HEK293 (cell line): Measurements from ENCODE around the gene RAC2.

Source experiments
- CTCF ChIA-PET: fragments of 350-600 bp; formaldehyde crosslinking; extraction: SDS; loops from one replicate; lab custom pipeline; 2021; ENCODE audit warnings: antibody characterized with exemption; lab: Yijun Ruan, JAX
- POLR2A ChIA-PET: fragments of 300-600 bp; formaldehyde crosslinking; extraction: SDS; loops from one replicate; lab custom pipeline; 2020; ENCODE audit warnings: antibody characterized with exemption, inconsistent platforms; lab: Yijun Ruan, JAX
- H3K27ac ChIP-seq: fragments of 200-500 bp; sonication (Bioruptor generic); 2 replicates; pipeline ENCODE4 v1.5.1; 2014; ENCODE audit warnings: low read depth, low read length, control low read depth, inconsistent platforms; ENCODE audit errors: extremely low read depth
- H3K36me3 ChIP-seq, 2 experiments: fragments of 200-500 bp in 1 of 2; sonication (Bioruptor generic) in 1 of 2; 1 replicate in 1 of 2; 2 replicates in 1 of 2; pipeline ENCODE4 v1.5.1; 2014 to 2017; ENCODE audit warnings: inconsistent platforms in 2 of 2, low read length in 2 of 2; ENCODE audit not compliant: control insufficient read depth in 2 of 2, insufficient read depth in 1 of 2
- H3K4me1 ChIP-seq: fragments of 200-500 bp; sonication (Bioruptor generic); 2 replicates; pipeline ENCODE4 v1.5.1; 2014; ENCODE audit warnings: mild to moderate bottlenecking, low read length, inconsistent platforms; ENCODE audit not compliant: control insufficient read depth, insufficient read depth
- H3K4me3 ChIP-seq: 2 replicates; pipeline ENCODE4 v1.5.1; 2011; ENCODE audit warnings: low read depth, mild to moderate bottlenecking, control low read depth, low read length, moderate library complexity
- H3K9me3 ChIP-seq: fragments of 200-500 bp; sonication (Bioruptor generic); 2 replicates; pipeline ENCODE4 v1.5.1; 2014; ENCODE audit warnings: low read depth, low read length, inconsistent platforms; ENCODE audit not compliant: control insufficient read depth, insufficient read depth
- GLIS1 ChIP-seq: fragments of 450-650 bp; formaldehyde crosslinking; IDR thresholded peaks from 2 replicates; pipeline ENCODE4 v1.5.1; 2016; ENCODE audit warnings: missing biosample characterization, missing genetic modification characterization
- MEIS1 ChIP-seq: sonication (generic); formaldehyde crosslinking; IDR thresholded peaks from 2 replicates; pipeline ENCODE4 v1.8.1; 2022; ENCODE audit warnings: missing genetic modification reagents, mild to moderate bottlenecking, borderline replicate concordance
- OVOL3 ChIP-seq: fragments of 450-650 bp; formaldehyde crosslinking; IDR thresholded peaks from 2 replicates; pipeline ENCODE4 v1.5.1; 2016; ENCODE audit warnings: missing biosample characterization, missing genetic modification characterization
- SCRT2 ChIP-seq: fragments of 450-650 bp; formaldehyde crosslinking; IDR thresholded peaks from 2 replicates; pipeline ENCODE4 v1.5.1; 2016; ENCODE audit warnings: missing biosample characterization, missing genetic modification characterization
- ZNF10 ChIP-seq: fragments of 450-650 bp; formaldehyde crosslinking; IDR thresholded peaks from 2 replicates; pipeline ENCODE4 v1.5.1; 2017; ENCODE audit warnings: missing biosample characterization, missing genetic modification characterization
- ZNF133 ChIP-seq: fragments of 450-650 bp; formaldehyde crosslinking; IDR thresholded peaks from 2 replicates; pipeline ENCODE4 v1.5.1; 2016; ENCODE audit warnings: missing biosample characterization, missing genetic modification characterization
- ZNF2 ChIP-seq: fragments of 450-650 bp; formaldehyde crosslinking; IDR thresholded peaks from 2 replicates; pipeline ENCODE4 v1.5.1; 2016; ENCODE audit warnings: missing biosample characterization, missing genetic modification characterization
- ZNF239 ChIP-seq: fragments of 450-650 bp; formaldehyde crosslinking; IDR thresholded peaks from 2 replicates; pipeline ENCODE4 v1.5.1; 2016; ENCODE audit warnings: missing biosample characterization, missing genetic modification characterization
- ZNF501 ChIP-seq: fragments of 450-650 bp; formaldehyde crosslinking; IDR thresholded peaks from 2 replicates; pipeline ENCODE4 v1.5.1; 2016; ENCODE audit warnings: missing biosample characterization, missing genetic modification characterization
- ZNF549 ChIP-seq: fragments of 450-650 bp; IDR thresholded peaks from 2 replicates; pipeline ENCODE4 v1.5.1; 2018; ENCODE audit warnings: missing biosample characterization, missing genetic modification characterization, mild to moderate bottlenecking, inconsistent platforms, moderate library complexity
- ZNF561 ChIP-seq: fragments of 450-650 bp; IDR thresholded peaks from 2 replicates; pipeline ENCODE4 v1.5.1; 2018; ENCODE audit warnings: missing biosample characterization, missing genetic modification characterization, borderline replicate concordance
- TF ChIP-seq, protein P1 (sequence below): fragments of 450-650 bp; formaldehyde crosslinking; IDR thresholded peaks from 2 replicates; pipeline ENCODE4 v1.5.1; 2017; ENCODE audit warnings: missing biosample characterization, missing genetic modification characterization
- TF ChIP-seq, protein P2 (sequence below): fragments of 450-650 bp; formaldehyde crosslinking; IDR thresholded peaks from 2 replicates; pipeline ENCODE4 v1.5.1; 2016; ENCODE audit warnings: missing biosample characterization, missing genetic modification characterization
- TF ChIP-seq, protein P3 (sequence below): fragments of 450-650 bp; formaldehyde crosslinking; IDR thresholded peaks from 2 replicates; pipeline ENCODE4 v1.5.0; 2017; ENCODE audit warnings: missing biosample characterization, missing genetic modification characterization, borderline replicate concordance
- TF ChIP-seq, protein P4 (sequence below): fragments of 450-650 bp; formaldehyde crosslinking; IDR thresholded peaks from 2 replicates; pipeline ENCODE4 v1.5.1; 2016; ENCODE audit warnings: missing biosample characterization, missing genetic modification characterization
- TF ChIP-seq, protein P5 (sequence below): fragments of 450-650 bp; formaldehyde crosslinking; IDR thresholded peaks from 2 replicates; pipeline ENCODE4 v1.5.1; 2017; ENCODE audit warnings: missing biosample characterization, missing genetic modification characterization

RAC2 gene

DNA sequence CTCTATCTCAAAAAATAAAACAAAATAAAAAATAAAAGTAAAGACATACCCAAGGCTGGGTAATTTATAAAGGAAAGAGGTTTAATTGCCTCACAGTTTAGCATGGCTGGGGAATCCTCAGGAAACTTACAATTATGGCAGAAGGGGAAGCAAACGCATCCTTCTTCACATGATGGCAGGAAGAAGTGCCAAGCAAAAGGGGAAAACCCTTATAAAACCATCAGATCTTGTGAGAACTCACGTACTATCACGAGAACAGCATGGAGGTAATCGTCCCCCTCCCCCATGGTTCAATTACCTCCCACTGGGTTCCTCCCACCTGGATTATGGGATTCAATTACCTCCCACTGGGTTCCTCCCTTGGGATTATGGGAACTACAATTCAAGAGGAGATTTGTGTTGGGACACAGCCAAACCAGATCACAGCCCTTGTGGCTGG, 23.5 kb downstream of the RAC2 start (continued):
- TF ChIP-seq, protein P1, sequence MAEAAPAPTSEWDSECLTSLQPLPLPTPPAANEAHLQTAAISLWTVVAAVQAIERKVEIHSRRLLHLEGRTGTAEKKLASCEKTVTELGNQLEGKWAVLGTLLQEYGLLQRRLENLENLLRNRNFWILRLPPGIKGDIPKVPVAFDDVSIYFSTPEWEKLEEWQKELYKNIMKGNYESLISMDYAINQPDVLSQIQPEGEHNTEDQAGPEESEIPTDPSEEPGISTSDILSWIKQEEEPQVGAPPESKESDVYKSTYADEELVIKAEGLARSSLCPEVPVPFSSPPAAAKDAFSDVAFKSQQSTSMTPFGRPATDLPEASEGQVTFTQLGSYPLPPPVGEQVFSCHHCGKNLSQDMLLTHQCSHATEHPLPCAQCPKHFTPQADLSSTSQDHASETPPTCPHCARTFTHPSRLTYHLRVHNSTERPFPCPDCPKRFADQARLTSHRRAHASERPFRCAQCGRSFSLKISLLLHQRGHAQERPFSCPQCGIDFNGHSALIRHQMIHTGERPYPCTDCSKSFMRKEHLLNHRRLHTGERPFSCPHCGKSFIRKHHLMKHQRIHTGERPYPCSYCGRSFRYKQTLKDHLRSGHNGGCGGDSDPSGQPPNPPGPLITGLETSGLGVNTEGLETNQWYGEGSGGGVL (tag by site-specific recombination): 0 out of 2 replicates have a peak, but pooled peaks have one; percentile 12
- no peak for TF ChIP-seq ZNF561 (tag by site-specific recombination)
- TF ChIP-seq MEIS1 (CRISPR knock-in tag): no peak
- peak; percentile 96 for TF ChIP-seq GLIS1 (tag by site-specific recombination)
- no peak for TF ChIP-seq ZNF501 (tag by site-specific recombination)
- TF ChIP-seq ZNF10 (tag by site-specific recombination): no peak

DNA sequence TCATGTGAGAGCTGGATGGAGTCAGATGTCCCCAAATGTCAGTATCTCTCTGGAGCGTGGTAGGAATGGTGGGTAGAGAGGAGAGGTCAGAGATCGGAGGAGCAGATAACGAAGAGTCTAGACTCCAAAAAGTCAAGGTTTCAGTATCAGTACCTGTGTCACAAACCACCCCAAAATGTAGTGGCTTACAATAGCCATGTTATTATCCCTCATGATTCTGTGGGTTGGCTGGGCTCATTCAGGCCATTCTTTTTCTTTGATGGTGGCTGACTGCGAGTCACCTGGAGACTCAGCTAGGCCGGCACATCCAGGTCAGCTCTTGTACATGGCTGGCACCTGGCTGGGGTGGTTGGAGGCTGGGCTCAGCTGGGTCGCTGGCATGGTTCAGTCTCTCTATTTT, 24.5 kb downstream of the RAC2 start:
- CTCF ChIA-PET: interaction anchor here (2.1 kb wide), 1 partner anchor 20 kb away, joined by 10 read pairs; no protein-coding TSS in a partner anchor
- Histone ChIP-seq H3K9me3 (no peaks in the 10 kb centered on the region), H3K27ac (no peak overlapping the region), H3K4me3 (no peak overlapping the region)
- POLR2A ChIA-PET: no interaction called here
- TF ChIP-seq, protein P2, sequence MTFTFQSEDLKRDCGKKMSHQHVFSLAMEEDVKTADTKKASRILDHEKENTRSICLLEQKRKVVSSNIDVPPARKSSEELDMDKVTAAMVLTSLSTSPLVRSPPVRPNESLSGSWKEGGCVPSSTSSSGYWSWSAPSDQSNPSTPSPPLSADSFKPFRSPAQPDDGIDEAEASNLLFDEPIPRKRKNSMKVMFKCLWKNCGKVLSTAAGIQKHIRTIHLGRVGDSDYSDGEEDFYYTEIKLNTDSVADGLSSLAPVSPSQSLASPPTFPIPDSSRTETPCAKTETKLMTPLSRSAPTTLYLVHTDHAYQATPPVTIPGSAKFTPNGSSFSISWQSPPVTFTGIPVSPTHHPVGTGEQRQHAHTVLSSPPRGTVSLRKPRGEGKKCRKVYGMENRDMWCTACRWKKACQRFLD (tag by site-specific recombination): no peak
- TF ChIP-seq SCRT2 (tag by site-specific recombination): no peak
- TF ChIP-seq, all 188 proteins: peak for 0
- H3K4me1 ChIP-seq: no peaks in the 10 kb centered on the region
- no peaks in the 10 kb centered on the region for H3K36me3 ChIP-seq

DNA sequence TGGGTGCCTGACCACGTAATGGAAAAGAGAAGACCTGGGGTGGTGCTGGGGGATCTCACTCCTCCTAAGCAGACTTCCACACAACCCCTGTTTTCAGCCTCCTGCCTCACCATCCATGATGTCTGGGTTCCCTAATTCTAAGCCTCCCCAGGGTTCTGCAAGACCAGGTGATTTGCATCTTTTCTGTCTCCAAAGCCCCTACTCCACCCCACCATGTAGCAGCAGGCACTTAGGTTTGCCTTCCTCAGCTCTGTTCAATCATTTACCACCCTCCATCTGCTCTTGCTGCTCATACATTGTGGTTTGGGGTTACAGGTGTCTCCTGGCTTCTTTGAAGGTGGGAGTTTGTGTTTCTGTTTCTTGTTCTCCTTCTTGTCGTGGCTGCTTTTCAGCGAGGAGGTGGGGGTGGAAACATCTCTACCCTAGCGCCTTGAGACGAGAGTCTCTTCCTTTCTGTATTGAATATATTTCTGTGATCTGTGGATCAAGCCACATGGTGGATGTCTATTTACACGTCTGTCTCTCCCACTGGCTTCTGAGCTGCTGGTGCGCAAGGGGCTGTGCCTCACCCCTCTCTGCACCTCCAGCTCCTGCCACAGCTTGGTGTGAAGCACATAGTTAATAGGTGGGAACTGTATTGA, 25.2 kb downstream of the RAC2 start:
- Histone ChIP-seq H3K27ac (no peak overlapping the region), H3K9me3 (no peaks in the 10 kb centered on the region), H3K4me1 (no peaks in the 10 kb centered on the region), H3K36me3 (no peaks in the 10 kb centered on the region), H3K4me3 (no peak overlapping the region)
- POLR2A ChIA-PET: no interaction called here
- CTCF ChIA-PET: interaction anchor here (2.1 kb wide), 1 partner anchor 19 kb away, joined by 10 read pairs; no protein-coding TSS in a partner anchor
- no peak for TF ChIP-seq ZNF2
- no peak for TF ChIP-seq ZNF549 (tag by site-specific recombination)
- TF ChIP-seq OVOL3: no peak
- TF ChIP-seq, protein P3, sequence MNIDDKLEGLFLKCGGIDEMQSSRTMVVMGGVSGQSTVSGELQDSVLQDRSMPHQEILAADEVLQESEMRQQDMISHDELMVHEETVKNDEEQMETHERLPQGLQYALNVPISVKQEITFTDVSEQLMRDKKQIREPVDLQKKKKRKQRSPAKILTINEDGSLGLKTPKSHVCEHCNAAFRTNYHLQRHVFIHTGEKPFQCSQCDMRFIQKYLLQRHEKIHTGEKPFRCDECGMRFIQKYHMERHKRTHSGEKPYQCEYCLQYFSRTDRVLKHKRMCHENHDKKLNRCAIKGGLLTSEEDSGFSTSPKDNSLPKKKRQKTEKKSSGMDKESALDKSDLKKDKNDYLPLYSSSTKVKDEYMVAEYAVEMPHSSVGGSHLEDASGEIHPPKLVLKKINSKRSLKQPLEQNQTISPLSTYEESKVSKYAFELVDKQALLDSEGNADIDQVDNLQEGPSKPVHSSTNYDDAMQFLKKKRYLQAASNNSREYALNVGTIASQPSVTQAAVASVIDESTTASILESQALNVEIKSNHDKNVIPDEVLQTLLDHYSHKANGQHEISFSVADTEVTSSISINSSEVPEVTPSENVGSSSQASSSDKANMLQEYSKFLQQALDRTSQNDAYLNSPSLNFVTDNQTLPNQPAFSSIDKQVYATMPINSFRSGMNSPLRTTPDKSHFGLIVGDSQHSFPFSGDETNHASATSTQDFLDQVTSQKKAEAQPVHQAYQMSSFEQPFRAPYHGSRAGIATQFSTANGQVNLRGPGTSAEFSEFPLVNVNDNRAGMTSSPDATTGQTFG (tag by site-specific recombination): no peak
- TF ChIP-seq ZNF239 (tag by site-specific recombination): no peak
- no peak for TF ChIP-seq ZNF133 (tag by site-specific recombination)
- TF ChIP-seq, protein P4, sequence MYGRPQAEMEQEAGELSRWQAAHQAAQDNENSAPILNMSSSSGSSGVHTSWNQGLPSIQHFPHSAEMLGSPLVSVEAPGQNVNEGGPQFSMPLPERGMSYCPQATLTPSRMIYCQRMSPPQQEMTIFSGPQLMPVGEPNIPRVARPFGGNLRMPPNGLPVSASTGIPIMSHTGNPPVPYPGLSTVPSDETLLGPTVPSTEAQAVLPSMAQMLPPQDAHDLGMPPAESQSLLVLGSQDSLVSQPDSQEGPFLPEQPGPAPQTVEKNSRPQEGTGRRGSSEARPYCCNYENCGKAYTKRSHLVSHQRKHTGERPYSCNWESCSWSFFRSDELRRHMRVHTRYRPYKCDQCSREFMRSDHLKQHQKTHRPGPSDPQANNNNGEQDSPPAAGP: no peak
- TF ChIP-seq, protein P5, sequence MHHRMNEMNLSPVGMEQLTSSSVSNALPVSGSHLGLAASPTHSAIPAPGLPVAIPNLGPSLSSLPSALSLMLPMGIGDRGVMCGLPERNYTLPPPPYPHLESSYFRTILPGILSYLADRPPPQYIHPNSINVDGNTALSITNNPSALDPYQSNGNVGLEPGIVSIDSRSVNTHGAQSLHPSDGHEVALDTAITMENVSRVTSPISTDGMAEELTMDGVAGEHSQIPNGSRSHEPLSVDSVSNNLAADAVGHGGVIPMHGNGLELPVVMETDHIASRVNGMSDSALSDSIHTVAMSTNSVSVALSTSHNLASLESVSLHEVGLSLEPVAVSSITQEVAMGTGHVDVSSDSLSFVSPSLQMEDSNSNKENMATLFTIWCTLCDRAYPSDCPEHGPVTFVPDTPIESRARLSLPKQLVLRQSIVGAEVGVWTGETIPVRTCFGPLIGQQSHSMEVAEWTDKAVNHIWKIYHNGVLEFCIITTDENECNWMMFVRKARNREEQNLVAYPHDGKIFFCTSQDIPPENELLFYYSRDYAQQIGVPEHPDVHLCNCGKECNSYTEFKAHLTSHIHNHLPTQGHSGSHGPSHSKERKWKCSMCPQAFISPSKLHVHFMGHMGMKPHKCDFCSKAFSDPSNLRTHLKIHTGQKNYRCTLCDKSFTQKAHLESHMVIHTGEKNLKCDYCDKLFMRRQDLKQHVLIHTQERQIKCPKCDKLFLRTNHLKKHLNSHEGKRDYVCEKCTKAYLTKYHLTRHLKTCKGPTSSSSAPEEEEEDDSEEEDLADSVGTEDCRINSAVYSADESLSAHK (tag by site-specific recombination): no peak
